ENCODE measurements around the gene USP12.
"Not testable (repeated sequence)": the region's sequence is repeated elsewhere in the genome, so short reads cannot be mapped to it uniquely, and the experiment has no call there.

The USP12 gene, protein sequence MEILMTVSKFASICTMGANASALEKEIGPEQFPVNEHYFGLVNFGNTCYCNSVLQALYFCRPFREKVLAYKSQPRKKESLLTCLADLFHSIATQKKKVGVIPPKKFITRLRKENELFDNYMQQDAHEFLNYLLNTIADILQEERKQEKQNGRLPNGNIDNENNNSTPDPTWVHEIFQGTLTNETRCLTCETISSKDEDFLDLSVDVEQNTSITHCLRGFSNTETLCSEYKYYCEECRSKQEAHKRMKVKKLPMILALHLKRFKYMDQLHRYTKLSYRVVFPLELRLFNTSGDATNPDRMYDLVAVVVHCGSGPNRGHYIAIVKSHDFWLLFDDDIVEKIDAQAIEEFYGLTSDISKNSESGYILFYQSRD
- total RNA-seq = 61.1 to 230 reads per million in 2 experiments

- DNase-seq (ENCODE audit: low read depth) = peak; percentile 12
Measured at GRCh38 chr13:27171244-27171826, at the start of gene USP12. Gene USP12, minus strand, starts transcription at chr13:27171811. Its CDS starts 172 bp downstream, at chr13:27171639.

GRCh38 chr13:27219611-27220010 lies 48.0 kb upstream of the USP12 start:
- no peak for DNase-seq (ENCODE audit: low read depth)

DNA sequence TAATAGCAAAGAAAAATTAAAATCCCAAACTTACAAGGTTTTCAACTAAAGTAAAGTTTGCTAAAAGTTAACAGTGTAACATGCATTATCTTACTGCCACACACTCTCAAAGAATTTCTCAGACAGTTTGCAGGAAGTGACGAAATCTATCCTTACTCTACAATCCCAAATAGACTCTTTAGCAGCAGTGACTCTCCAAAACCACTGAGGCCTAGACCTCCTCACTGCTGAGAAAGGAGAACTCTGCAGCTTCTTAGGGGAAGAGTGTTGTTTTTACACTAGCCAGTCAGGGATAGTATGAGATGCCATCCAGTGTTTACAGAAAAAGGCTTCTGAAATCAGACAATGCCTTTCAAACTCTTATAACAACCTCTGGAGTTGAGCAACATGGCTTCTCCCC lies 47.2 kb upstream of the USP12 start:
- not testable (repeated sequence) for DNase-seq (ENCODE audit: low read depth)

DNA sequence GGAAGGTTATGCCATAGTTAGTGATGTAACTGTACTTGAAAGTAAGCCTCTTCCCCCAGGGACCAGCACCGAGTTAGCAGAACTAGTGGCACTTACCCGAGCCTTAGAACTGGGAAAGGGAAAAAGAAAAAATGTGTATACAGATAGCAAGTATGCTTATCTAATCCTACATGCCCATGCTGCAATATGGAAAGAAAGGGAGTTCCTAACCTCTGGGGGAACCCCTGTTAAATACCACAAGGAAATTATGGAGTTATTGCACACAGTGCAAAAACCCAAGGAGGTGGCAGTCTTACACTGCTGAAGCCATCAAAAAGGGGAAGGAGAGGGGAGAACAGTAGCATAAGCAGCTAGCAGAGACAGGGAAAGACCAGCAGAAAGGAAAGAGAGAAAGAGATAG lies 46.2 kb upstream of the USP12 start:
- not testable (repeated sequence) for DNase-seq (ENCODE audit: low read depth)

DNA sequence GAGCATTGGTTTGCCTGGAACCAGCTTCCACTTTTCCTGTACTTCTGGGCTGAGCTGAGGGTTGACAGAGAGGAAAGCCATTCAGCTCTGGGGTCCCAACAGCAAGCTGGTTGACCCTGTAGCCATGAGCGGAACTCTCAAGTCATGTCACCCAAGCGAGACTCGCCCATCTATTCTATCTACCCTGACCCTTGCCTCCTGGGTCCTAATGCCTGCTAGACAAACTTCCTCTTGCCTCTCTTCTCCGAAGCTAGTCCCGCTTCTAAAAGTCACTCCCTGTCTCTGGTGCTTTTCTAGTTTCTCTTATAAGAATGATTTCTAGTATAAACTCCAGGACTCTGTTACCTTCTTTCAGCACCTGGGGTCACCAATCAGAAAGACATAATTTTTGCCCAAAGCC lies 41.8 kb upstream of the USP12 start:
- DNase-seq (ENCODE audit: low read depth) = not testable (repeated sequence)

DNA sequence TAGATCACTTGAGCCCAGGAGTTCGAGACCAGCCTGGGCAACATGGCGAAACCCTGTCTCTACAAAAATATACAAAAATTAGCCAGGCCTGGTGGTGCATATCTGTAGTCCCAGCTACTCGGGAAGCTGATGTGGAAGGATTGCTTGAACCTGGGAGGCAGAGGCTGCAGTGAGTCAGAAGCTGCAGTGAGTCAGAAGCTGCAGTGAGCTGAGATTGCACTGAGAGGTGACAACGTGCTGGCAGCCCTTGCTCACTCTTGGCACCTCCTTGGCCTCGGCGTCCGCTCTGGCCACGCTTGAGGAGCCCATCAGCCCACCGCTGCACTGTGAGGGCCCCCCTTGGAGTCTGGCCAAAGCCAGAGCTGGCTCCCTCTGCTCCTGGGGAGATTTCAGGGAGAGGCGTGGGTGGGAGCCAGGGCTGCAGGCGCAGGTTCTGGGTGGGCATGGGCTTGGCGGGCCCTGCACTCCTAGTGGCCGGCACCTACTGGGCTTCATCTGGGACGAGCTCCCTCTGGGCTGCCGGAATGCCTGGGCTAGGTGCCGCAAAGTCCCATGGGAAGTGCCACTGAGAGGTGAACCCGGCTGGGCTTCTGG lies 40.3 kb upstream of the USP12 start:
- no peak for DNase-seq (ENCODE audit: low read depth)

GRCh38 chr13:27211271-27211670 lies 39.7 kb upstream of the USP12 start:
- no peak for DNase-seq (ENCODE audit: low read depth)

DNA sequence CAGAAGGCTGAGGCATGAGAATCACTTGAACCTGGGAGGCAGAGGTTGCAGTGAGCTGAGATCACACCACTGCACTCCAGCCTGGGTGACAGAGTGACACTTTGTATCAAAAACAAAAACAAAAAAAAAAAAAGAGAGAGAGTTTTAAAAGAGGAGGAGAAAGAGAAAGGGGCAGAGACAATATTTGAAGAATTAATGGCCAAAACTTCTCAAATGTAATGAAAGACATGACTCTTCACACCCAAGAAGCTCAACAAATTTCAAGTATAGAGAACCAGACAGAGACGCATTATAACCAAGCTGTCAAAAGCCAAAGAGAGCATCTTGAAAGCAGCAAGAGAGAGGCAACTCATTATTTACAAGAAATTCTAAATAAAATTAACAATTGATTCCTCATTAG lies 36.9 kb upstream of the USP12 start:
- no peak for DNase-seq (ENCODE audit: low read depth)

DNA sequence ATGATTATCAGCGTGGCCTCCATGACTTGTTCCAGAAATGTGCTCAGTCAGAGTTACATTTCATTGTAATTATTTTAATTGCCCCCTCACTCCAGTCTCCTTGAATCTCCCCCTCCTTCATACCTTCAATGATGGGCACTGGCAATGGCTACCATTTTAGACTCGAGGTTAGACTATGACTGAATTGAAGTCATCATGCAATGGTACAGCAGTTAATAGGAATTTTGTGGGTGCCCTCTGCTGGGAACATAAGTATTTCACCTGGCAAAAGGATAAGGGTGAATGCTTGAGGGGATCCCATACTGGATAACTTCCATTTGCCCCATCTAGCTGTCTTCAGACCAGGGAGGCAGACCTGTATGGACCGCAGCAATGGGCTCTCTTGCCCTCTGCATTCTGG lies 32.2 kb upstream of the USP12 start:
- no peak for DNase-seq (ENCODE audit: low read depth)

DNA sequence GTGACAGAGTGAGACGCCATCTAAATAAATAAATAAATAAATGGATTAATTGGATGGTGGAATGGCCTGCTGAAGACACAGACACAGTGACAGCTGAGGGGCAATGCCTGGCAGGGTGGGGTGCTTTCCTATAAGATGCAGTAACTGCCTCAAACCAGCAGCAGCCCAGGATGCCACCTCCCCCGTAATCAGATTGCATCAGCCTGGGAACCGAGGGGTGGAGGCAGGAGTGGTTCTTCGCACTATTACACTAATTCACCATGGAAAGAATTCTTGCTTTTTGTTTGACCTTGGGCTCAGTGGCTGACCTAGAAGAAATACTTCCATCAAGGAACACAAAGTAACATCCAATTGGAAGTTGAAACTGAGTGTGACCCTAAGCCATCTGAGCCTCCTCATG lies 31.6 kb upstream of the USP12 start:
- no peak for DNase-seq (ENCODE audit: low read depth)

DNA sequence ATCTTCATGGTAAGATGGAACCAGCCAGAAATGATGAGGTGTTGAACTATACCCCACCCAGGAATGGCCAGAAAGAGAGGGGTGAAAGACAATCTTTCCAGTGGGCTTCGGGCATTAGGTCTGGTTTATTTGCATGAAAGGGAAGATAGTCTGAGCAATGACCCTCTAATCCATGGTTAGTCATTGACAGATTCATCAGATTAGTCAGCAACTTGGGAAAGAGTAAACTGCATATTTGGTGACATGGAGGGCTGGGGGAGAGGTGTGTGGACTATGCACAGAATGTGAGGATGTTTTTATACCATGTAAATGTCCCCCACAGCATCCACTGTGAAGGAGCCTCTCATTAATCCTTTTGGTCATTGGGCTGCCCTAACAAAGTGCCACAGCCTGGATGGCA lies 30.1 kb upstream of the USP12 start:
- DNase-seq (ENCODE audit: low read depth) = no peak

- no peak for DNase-seq (ENCODE audit: low read depth)
Measured at GRCh38 chr13:27200413-27201070, 28.9 kb upstream of the USP12 start.

DNA sequence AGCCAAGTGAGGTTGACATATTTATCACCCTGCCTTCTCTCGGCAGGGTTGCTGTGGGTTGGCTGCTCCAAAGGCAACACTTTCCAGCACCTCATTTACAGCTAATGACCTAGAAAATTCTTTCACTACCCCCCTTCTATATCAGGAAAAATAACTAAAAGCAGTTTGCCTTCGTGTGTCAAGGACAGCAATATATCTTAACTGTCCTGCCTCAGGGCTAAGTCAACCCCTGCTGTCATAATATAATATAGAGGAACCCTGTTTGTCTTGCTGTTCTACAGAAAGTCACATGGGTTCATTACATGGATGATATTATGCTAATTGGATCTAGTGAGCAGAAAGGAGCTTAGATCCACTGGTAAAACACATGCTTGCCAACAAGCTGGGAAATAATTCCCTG lies 28.1 kb upstream of the USP12 start:
- no peak for DNase-seq (ENCODE audit: low read depth)

- no peak for DNase-seq (ENCODE audit: low read depth)
Measured at GRCh38 chr13:27199211-27199610, 27.6 kb upstream of the USP12 start.

DNA sequence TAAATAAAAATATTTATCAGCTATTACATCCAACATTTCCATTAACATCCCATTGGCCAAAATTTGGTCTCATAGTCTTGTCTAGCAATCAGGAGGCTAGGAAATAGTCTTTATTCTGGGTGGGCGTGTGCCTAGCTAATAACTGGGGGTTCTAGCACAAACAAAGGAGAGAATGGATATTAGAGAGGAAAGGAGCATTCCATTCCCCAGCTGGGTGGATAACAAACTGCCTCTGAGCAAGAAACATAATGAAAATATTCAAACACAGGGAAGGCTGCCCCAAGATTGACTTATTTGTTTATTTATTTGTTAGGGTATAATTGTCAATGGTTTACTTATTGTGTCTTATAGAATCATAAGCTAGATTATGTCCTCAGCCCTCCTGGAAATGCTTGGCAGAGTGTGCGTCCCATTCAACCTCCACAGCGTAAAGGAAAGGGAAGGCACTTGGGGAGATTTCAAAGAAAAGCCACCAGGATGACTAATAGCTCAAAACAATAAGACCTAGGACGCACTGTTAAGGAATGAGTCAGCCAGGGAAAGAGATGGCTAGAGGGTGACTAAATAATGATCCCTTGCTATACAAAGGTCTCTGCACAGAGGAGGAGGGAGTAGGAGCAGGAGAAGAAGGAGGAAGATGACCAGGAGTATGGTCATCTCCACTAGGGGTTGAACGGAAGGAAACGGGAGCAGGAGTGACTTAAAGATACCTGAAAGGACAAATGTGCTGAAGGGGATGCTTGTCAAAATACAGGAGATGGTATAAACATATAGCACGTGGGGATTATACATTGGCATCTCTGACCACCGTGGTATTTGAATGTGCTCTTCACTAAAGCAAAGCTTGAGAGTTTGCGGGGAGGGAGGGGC lies 23.5 kb upstream of the USP12 start:
- DNase-seq (ENCODE audit: low read depth) = no peak

DNA sequence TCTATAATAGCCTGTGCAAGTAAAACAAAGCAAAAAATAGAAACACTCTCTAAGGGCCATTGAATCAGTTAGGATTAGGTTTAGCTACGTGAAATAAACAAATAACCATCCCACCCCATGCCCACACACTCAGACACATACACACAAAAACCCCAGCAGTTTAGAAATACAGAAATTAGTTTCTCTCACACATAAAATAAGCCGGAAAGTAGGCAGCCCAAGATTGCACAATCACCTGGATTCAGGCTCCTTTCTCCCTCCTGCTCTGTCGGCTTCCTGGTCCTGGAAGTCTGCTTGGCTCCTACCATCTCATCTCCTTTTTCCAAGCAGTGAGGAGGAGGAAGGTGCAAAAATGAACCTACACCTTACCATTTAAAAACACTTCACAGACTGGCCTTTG lies 22.6 kb upstream of the USP12 start:
- no peak for DNase-seq (ENCODE audit: low read depth)

DNA sequence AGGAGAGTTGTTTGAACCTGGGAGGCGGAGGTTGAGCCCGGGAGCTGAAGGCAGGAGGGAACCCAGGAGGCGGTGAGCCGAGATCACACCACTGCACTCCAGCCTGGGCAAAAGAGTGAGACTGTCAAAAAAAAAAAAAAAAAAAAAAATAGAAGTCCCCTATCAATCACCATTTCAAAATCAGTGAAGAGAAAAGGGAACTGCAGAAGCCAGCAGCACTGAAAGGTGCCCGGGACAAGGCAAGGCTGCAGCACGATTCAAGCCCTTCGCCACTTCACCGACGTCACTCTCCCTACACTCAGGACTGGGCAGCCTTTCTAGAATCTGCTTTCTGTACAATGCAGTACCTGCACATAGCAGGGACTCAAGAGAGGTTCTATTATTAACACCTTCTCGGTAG lies 21.9 kb upstream of the USP12 start:
- no peak for DNase-seq (ENCODE audit: low read depth)

DNA sequence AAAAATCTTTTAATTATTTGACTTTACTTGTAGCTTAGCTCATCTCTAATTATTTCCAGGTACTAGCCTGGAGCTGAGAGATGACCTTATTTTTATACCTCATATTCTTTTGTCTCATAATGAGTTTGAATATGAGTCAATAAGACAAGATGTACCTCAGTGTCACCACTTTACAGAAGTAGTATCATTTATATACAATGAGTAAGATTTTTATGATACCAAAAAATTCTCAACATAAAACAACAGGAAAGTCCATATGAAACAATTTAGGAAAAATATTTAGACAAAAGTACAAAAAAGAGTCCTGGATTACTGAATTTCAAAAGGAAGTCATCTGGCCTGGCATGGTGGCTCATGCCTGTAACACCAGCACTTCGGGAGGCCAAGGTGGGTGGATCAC lies 21.4 kb upstream of the USP12 start:
- no peak for DNase-seq (ENCODE audit: low read depth)

DNA sequence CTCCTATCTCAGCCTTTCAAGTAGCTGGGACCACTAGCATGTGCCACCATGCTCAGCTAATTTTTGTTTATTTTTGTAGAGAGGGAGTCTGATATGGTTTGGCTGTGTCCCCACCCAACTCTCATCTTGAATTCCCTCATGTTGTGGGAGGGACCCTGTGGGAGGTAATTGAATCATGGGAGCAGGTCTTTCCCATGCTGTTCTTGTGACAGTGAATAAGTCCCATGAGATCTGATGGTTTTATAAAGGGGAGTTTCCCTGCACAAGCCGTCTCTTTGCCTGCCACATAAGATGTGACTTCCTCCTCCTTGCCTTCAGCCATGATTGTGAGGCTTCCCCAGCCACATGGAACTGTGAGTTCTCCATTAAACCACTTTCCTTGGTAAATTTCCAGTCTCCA lies 20.8 kb upstream of the USP12 start:
- not testable (repeated sequence) for DNase-seq (ENCODE audit: low read depth)

DNA sequence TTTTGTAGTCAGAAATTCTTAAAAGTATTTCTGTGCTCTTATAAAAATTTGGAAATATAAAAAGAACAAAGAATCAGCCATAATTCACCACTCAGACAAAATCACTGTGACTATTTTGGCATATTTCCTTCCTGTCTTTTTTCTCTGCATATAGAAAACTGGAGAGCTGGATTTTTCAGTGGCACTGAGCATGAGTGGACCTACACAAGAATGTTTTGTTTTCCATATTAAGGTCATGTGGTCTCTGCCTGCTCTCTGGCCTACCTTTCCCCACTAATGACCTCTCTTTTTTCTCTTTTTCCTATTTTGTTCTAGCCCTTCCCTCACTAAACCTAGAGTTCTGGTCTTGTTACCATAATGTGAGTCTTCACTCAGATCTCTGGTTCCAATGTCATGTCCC lies 17.6 kb upstream of the USP12 start:
- DNase-seq (ENCODE audit: low read depth) = no peak

DNA sequence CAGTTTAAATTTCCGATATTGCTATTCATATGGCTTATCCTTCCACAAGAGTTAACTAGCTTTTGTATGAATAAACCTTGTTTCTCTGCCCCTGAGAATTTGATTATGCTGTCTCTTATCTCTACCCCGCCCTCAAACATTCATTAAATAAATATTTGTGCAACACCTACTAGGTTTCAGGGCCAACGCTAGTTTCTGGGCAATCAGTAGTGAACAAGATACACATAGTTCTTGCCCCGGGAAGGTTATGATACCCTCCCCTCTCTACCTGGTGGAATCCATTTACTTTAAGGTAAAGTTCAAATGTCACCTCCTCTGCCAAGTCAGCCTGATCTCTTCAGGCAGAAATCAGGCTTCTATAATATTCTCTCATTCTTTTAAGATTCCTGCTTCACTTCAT lies 16.6 kb upstream of the USP12 start:
- DNase-seq (ENCODE audit: low read depth) = no peak

- DNase-seq (ENCODE audit: low read depth) = no peak
Measured at GRCh38 chr13:27186295-27186694, 14.7 kb upstream of the USP12 start.
